Panc1 (cell line): ENCODE measurements around the gene ZFC3H1.

Source experiments
- POLR2AphosphoS5 ChIP-seq: IDR thresholded peaks from 2 replicates; pipeline ENCODE4 v1.6.1; 2012; ENCODE audit warnings: mild to moderate bottlenecking, low read depth, low read length, moderate library complexity
- TCF7L2 ChIP-seq: IDR thresholded peaks from 2 replicates; pipeline ENCODE4 v1.6.1; 2011; ENCODE audit warnings: mild to moderate bottlenecking, low read depth, low read length, inconsistent platforms
- TF ChIP-seq, protein P1 (sequence below): fragments of 450-650 bp; IDR thresholded peaks from 2 replicates; pipeline ENCODE4 v1.5.1; 2017; ENCODE audit warnings: mild to moderate bottlenecking
- TF ChIP-seq, protein P2 (sequence below), 2 experiments: IDR thresholded peaks; 2 replicates each; pipeline ENCODE4 v1.6.1; 2011 to 2012; ENCODE audit warnings: low read depth in 2 of 2, control low read depth in 1 of 2, low read length in 1 of 2, mild to moderate bottlenecking in 1 of 2, moderate library complexity in 1 of 2; ENCODE audit not compliant: insufficient read depth in 1 of 2

GRCh38 chr12:71694099-71694820, 30.6 kb upstream of the ZFC3H1 start:
- TF ChIP-seq, protein P1, sequence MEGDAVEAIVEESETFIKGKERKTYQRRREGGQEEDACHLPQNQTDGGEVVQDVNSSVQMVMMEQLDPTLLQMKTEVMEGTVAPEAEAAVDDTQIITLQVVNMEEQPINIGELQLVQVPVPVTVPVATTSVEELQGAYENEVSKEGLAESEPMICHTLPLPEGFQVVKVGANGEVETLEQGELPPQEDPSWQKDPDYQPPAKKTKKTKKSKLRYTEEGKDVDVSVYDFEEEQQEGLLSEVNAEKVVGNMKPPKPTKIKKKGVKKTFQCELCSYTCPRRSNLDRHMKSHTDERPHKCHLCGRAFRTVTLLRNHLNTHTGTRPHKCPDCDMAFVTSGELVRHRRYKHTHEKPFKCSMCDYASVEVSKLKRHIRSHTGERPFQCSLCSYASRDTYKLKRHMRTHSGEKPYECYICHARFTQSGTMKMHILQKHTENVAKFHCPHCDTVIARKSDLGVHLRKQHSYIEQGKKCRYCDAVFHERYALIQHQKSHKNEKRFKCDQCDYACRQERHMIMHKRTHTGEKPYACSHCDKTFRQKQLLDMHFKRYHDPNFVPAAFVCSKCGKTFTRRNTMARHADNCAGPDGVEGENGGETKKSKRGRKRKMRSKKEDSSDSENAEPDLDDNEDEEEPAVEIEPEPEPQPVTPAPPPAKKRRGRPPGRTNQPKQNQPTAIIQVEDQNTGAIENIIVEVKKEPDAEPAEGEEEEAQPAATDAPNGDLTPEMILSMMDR, result no peak
- TF ChIP-seq, protein P2, sequence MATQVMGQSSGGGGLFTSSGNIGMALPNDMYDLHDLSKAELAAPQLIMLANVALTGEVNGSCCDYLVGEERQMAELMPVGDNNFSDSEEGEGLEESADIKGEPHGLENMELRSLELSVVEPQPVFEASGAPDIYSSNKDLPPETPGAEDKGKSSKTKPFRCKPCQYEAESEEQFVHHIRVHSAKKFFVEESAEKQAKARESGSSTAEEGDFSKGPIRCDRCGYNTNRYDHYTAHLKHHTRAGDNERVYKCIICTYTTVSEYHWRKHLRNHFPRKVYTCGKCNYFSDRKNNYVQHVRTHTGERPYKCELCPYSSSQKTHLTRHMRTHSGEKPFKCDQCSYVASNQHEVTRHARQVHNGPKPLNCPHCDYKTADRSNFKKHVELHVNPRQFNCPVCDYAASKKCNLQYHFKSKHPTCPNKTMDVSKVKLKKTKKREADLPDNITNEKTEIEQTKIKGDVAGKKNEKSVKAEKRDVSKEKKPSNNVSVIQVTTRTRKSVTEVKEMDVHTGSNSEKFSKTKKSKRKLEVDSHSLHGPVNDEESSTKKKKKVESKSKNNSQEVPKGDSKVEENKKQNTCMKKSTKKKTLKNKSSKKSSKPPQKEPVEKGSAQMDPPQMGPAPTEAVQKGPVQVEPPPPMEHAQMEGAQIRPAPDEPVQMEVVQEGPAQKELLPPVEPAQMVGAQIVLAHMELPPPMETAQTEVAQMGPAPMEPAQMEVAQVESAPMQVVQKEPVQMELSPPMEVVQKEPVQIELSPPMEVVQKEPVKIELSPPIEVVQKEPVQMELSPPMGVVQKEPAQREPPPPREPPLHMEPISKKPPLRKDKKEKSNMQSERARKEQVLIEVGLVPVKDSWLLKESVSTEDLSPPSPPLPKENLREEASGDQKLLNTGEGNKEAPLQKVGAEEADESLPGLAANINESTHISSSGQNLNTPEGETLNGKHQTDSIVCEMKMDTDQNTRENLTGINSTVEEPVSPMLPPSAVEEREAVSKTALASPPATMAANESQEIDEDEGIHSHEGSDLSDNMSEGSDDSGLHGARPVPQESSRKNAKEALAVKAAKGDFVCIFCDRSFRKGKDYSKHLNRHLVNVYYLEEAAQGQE (IDR thresholded peaks at IDR 0.05; ENCODE audit: insufficient read depth in 1 of 2, low read depth in 2 of 2, low read length in 1 of 2), result no peak
- TF ChIP-seq POLR2AphosphoS5 (no peak), TCF7L2 (no peak)
